HG03108 (cell line): Measurements from ENCODE around the gene LIPJ.
A peak's percentile ranks its signal among the peaks of the same experiment; 100 is the strongest.

Source experiments
- ATAC-seq: cut with Tn5 transposase; IDR thresholded peaks from one replicate; pipeline ENCODE4 v1.9.1; 2021; ENCODE audit warnings: moderate library complexity; ENCODE audit not compliant: unreplicated experiment

Gene LIPJ

DNA sequence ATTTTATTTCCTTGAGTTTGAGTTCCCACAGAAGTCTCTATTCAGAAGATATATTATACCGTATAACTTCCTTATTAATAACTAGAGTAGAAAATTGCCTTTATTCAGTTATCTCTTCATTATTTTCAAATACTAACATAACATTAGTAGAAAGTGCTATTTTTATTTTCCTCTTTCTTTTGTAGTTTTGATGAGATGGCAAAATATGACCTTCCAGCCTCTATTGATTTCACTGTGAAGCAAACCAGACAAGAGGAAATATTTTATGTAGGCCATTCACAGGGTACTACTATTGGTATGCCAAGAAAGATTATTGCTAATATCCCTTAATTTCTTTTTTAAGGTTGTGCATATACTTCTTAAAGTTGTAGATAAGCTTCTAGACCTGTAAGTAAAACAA, 7.9 kb downstream of the LIPJ start:
- ATAC-seq, result no peak

DNA sequence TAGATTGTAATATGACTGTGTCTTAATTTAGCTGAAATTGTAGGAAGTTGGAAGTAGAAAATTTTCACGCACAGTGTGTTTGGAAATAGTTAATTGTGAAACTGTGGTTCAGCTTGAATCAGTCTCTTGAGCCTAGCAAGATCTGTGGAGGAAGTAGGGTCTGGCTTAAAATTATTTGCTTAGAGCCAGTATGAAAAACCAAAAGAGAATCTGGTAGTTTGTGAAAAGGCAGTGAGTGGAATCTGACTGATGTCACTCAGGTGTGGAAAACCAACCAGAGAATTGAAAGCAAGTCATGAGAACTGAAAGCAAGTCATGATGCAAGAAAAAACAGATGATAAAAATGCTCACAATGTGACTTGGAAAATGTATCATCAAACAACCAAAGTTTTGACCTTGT, 11.5 kb downstream of the LIPJ start:
- peak; percentile 88 for ATAC-seq

DNA sequence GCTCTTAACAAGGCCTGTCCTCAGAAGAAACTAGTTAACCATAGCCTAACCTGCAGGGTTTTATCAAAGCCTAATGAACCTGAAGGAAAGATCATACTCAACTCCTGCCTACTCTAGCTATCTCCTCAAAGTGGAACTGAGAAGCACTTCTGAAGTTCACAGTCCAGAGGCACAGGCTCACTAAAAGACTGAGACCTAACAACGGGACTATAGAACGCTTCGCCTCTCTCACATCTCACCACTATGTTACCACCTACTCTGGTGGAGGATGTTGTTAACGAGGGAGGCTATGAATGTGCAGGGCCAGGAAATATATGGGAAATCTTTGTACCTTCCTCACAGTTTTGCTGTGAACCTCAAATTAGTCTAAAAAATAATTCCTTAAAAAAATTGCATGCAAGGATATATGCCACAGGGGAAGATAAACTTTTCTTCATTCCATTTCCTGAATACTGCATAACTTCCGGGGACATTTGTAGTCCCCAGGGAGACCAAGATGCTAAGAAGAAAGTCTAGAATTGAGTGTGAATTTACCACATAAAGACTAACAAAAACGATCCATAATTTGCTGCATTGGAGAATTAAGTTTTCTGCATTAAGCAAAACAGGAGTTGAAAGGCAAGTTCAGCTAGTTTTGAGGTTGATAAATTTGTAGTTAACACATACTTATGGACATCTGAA, 21.6 kb downstream of the LIPJ start:
- ATAC-seq, result no peak

DNA sequence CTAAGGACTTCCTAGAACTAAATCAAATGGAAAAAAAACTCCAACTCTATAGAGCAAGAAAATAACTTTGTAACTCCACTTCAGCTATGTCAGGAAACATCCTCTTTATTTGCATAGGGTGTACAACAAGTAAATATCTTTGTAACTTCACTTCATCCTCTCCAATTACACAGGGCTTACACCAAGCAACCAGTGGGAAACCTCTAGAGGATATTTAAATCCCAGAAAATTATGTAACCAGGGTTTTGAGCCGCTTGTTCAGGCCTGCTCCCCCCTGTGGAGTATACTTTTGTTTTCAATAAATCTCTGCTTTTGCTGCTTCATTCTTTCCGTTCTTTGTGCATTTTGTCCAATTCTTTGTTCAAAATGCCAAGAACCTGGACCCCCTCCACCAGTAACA, 22.2 kb downstream of the LIPJ start:
- ATAC-seq, result no peak

DNA sequence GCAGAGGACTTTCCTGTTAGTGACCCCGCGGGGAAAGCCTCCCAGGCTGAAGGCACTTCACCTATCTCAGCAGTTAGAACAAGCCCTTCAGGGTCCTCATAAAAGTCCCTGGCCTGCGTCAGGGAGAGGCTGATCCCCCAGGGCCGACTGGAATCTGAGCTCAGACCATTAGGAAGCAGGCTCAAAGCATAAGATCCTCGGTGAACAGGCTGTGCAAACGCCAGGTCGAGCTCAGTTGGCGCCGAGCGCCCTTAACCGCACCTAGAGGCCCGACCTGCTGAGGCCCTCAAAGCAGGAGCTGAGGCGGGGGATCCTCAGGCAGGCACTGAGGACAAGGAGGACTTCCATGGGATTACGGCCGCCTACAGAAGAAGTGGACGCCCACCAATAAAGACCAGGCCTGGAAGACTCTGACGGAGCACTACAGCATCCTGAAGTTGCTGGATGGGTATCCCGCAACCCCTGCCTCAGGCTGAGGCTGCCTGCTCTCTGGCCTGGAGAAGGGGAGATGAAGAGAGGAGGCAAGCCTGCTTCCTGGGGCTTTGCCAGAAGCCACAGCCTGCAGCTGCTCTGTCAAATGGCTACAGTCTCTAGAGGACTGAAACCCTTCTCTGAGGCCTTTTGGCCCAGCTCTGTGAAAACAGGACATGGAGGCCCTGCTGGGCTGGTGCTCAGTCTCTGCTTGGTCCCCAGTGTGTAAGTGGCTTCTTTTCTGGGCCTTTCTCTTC, 29.9 kb downstream of the LIPJ start:
- ATAC-seq, result no peak

DNA sequence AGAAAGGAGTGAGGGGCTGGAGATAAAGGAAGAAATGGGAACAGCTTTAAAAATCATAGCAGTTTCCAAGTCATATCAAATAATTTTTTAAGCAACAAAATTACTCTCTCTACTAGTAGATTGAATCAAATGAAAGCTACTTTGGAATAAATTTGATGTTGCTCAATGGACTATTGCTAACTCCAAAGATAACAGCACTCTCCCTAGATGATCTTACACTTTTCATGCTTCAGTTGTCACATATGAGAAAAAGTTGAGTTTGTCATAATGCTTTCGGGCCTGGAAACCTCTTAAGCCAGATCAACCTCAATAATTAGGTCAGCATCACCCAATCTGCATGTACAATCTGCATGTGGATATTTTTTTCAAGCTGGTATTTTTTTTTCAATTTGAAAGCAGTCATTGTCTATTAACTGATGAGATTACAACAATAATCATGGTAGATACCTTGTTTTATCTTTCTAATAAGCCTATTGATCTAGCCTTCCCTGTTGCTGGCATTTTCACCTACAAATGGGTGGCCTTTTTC, 31.3 kb downstream of the LIPJ start:
- no peak for ATAC-seq

DNA sequence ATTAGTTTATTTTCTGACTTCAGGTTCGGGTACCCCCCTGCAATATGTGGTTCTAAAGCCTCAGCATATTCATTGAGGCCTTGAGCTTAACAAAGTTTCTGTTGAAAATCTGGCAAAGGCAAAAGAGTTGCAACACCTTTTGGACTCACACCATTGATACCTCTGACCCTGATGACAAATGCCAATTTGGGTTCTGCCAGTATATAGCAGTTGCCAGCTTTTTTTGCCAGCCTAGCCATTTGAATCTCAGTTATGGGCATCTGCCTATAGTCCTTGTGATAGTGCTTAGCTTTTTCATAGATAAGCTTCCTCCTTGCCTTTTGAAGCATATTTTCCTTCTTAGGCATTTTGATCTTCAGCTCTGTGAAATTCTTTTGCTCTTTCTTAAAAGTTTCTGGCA, 31.9 kb downstream of the LIPJ start:
- no peak for ATAC-seq

DNA sequence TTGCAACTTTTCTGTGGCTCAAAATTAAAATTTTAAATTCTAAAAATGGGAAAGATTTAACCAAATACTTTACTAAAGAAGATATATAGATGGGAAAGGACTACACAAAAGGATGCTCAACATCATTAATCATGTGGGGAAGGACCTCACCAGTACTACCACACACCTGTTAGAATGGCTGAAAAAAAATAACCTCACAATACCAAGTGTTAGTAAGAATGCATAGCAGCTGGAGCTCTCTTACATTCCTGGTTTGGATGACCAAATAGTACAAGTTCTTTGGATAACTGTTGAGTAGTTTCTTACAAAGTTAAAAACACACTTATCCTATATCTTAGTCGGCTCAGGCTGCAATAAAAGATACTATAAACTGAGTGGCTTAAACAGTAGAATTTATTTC, 33.9 kb downstream of the LIPJ start:
- ATAC-seq, result no peak

DNA sequence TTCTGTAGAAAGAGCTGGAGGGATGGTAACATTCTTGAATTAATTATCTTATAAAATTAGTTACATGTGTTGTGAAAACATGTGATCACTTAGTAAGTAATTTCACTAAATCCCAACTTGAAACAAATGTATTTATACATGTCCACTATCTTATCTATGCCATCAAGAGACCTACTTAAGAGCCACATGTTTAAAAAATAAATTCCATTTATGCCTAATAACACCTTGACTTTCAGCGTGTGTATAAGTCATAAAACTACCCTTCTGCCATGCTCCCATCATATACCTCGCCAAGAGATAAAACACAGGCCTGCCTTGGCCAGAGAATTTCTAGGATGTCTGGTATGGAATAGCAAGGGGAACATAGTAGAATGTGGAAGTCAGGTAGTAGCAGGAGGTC, 37.3 kb downstream of the LIPJ start:
- ATAC-seq, result no peak

DNA sequence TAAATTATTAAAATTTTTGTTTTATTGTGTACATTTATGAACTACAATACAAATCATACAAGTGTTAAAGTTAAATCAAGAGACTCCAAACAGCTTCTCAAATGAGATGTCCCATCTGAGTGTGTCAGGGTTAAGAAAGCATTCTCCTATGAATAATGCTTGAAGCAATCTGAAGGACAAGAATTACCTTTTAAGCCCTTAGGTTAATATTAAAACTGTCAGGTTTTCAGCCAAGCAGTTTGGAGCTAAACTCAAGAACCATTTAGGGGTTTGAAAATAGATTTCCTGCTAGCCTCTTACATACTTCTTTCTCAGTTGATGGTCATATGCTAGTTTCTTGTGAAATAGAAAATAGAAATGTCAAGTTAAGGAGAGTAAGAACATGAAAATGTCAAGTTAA, 38.3 kb downstream of the LIPJ start:
- no peak for ATAC-seq

DNA sequence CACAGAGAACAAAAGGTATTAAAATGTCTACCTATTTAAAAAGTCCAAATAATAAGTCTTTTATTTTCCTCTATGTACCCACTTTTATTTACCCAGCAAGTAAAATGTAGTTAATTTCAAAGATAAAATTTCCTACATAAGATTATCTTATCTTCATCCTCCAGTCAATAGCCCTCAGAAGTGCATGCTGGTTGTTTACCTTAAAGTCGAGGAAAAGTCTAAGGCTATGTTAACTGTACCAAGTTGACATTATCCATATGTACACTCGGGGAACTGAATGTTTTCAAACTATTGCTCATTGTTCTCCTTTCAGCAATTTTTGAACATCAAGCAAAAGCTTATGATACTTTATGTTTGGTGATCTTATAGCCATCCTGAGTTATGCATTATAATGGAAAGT, 53.6 kb downstream of the LIPJ start:
- ATAC-seq, result no peak

DNA sequence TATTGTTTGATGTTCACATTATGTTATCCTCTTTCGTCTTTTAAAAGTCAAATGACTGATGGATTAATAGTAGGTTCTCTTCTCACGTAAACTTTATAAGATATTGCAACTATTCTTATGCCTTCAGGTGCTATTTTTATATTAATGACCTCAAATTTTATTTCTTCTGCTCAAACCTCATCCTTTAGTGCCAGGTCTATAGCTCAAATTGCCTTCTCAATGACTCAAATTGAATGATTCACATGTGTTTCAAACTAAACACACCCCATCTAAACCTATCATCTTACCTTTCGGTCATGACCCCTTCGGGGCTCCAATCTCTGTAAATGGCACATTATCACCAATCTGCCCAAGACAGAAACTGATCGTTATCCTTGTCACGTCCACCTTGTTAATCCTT, 55.6 kb downstream of the LIPJ start:
- no peak for ATAC-seq

DNA sequence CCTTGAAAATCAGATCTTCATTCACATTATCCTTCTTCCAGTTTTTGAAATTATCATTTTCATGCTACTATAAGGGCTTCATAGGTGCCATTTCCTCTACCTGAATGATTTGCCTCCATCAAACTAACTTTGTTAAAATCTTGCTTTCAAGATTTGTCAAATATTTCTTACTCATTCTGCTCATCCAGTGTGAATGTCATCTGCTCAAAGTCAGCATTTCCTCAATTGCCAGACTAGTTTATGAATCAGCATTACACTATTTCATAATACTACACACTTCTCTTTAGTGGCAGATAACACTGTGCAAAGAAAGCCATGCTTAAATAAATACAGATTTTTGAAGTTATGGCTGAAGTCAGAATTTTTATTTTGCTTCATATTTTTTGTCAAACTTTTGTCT, 56.4 kb downstream of the LIPJ start:
- ATAC-seq, result no peak

DNA sequence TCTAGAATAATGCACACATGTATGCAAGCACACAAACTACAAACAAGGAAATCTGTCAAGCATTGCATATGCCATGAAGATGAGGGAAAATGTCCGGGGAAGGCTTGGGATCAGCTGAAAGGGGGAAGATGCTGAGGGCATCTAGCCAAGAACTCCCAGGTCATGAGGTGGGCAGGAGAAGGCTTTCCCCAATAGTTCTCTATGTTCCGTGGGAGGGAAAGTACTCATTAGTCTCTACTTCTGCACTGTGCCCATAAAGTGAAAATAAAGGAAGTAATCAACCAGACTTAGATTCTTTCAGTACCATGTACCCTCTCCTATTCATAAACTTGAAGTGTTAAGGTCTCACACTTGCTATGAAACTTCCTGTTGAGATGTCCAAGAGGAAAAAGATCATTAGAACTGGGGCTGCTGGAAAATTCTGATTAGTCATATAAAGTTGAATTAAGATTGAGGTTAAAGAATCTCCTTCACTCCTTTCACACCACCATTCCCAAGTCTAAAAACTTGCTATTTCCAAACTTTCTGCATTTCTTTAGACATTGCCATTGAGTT, 60.6 kb downstream of the LIPJ start:
- no peak for ATAC-seq

DNA sequence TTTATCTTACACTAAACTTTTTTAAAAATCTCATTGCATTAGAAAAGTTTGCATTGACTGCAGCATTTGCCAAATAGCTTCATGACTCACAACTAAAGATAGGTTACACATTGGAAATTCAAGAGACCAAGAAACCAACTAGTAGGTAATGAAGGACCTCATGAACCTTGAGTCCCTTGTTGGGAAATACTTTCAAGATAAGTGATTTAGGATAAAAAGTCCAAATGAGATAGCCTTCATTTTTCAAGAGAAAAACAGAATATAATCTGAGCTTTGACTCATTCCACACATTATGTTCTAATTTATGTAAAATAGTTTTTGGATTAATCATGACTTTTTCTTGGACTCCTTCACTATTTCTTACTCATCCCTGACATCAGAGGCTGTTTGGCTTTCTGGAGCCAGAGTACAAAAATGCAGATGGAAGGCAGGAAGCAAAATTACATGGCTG, 64.6 kb downstream of the LIPJ start:
- no peak for ATAC-seq

DNA sequence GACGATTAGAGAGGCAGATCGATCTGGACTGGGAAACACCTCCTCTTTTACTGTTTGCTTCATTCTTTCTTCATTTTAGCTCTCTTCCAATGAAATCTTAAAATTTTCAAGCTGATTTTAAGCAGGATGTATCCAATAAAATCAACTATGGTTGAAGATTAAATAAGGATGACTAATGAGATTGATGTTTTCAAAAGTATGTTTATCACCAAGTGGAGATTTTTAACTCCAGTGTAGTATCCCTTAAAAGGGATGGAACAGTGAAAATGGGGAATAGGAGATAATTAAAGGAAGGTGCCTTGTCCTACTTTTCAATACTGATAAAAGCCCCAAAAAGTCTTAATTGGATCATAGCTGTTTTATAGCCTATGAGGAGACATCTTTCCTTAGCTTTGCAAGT, 66.1 kb downstream of the LIPJ start:
- ATAC-seq, result no peak
